WTC11 (cell line): ENCODE results near the gene SLC25A10. TPM values are rescaled to one million over a fixed set of nuclear protein-coding genes. Genes with fewer than 3 reads are reported as not detected.

ENCODE experiments used
- ATAC-seq: fragments of 200-7000 bp; cut with Tn5 transposase; 2 replicates; pipeline ENCODE4 v1.10.0; 2021; ENCODE audit warnings: mild to moderate bottlenecking, moderate library complexity
- CTCF ChIA-PET: fragments of 300-600 bp; sonication (Branson Sonifier 250); formaldehyde crosslinking; loops from one replicate; lab custom pipeline; 2021; ENCODE audit warnings: antibody characterized with exemption; lab: Charles Lee
- POLR2A ChIA-PET: fragments of 350-600 bp; sonication (Branson Sonifier 250); formaldehyde crosslinking; loops from one replicate; lab custom pipeline; 2021; ENCODE audit warnings: antibody characterized with exemption; lab: Charles Lee
- DNase-seq: peaks from one replicate; pipeline ENCODE4 v3.0.0; 2021; ENCODE audit warnings: low spot score
- H3K27ac Mint-ChIP-seq: 2 replicates; pipeline ENCODE4 v1.8.0; 2021; ENCODE audit warnings: mixed read lengths
- H3K27me3 Mint-ChIP-seq: 2 replicates; pipeline ENCODE4 v1.8.0; 2021; ENCODE audit warnings: low read depth, mild to moderate bottlenecking, moderate library complexity, mixed read lengths
- H3K36me3 Mint-ChIP-seq: 2 replicates; pipeline ENCODE4 v1.8.0; 2021; ENCODE audit warnings: mixed read lengths
- H3K4me1 Mint-ChIP-seq: 2 replicates; pipeline ENCODE4 v1.8.0; 2022; ENCODE audit warnings: mixed read lengths
- H3K4me3 Mint-ChIP-seq: 2 replicates; pipeline ENCODE4 v1.8.0; 2021; ENCODE audit warnings: mild to moderate bottlenecking, moderate library complexity, mixed read lengths
- H3K9me3 Mint-ChIP-seq: 2 replicates; pipeline ENCODE4 v1.8.0; 2021; ENCODE audit warnings: mixed read lengths
- AFF4 ChIP-seq: sonication (generic); formaldehyde crosslinking; IDR thresholded peaks from 2 replicates; pipeline ENCODE4 v1.8.1; 2023; ENCODE audit warnings: mild to moderate bottlenecking, missing genetic modification reagents, borderline replicate concordance
- AR ChIP-seq: fragments of 250-450 bp; sonication (Bioruptor Pico); IDR thresholded peaks from 2 replicates; pipeline ENCODE4 v1.9.0; 2021; ENCODE audit warnings: mild to moderate bottlenecking
- ATF1 ChIP-seq: sonication (generic); formaldehyde crosslinking; IDR thresholded peaks from 2 replicates; pipeline ENCODE4 v1.8.1; 2023; ENCODE audit warnings: mild to moderate bottlenecking, moderate library complexity, missing genetic modification reagents
- ATF2 ChIP-seq: sonication (generic); formaldehyde crosslinking; IDR thresholded peaks from 2 replicates; pipeline ENCODE4 v1.8.1; 2022; ENCODE audit warnings: low read depth, missing genetic modification reagents, borderline replicate concordance
- CDX4 ChIP-seq: fragments of 250-450 bp; sonication (Bioruptor Pico); IDR thresholded peaks from 2 replicates; pipeline ENCODE4 v1.9.0; 2021; ENCODE audit warnings: moderate library complexity, mild to moderate bottlenecking, inconsistent platforms, borderline replicate concordance
- CTCF ChIP-seq: fragments of 200-600 bp; IDR thresholded peaks from 2 replicates; pipeline ENCODE4 v1.8.0; 2022; ENCODE audit warnings: antibody characterized with exemption
- FOXP1 ChIP-seq: sonication (generic); formaldehyde crosslinking; IDR thresholded peaks from 2 replicates; pipeline ENCODE4 v1.8.0; 2022; ENCODE audit warnings: missing genetic modification reagents, mild to moderate bottlenecking, moderate library complexity, borderline replicate concordance
- HMGXB4 ChIP-seq: sonication (generic); formaldehyde crosslinking; IDR thresholded peaks from 2 replicates; pipeline ENCODE4 v1.8.1; 2023; ENCODE audit warnings: mild to moderate bottlenecking, moderate library complexity, missing genetic modification reagents
- IRF1 ChIP-seq: sonication (generic); formaldehyde crosslinking; IDR thresholded peaks from 2 replicates; pipeline ENCODE4 v1.8.0; 2023; ENCODE audit warnings: missing genetic modification reagents
- NFE2L1 ChIP-seq: sonication (generic); formaldehyde crosslinking; IDR thresholded peaks from 2 replicates; pipeline ENCODE4 v1.8.1; 2023; ENCODE audit warnings: missing genetic modification reagents
- OVOL2 ChIP-seq: fragments of 250-450 bp; sonication (Bioruptor Pico); IDR thresholded peaks from 2 replicates; pipeline ENCODE4 v1.9.0; 2021; ENCODE audit warnings: mild to moderate bottlenecking, borderline replicate concordance
- PRDM15 ChIP-seq: sonication (generic); formaldehyde crosslinking; IDR thresholded peaks from 2 replicates; pipeline ENCODE4 v1.8.0; 2022; ENCODE audit warnings: missing genetic modification reagents
- USF1 ChIP-seq: sonication (generic); formaldehyde crosslinking; IDR thresholded peaks from 2 replicates; pipeline ENCODE4 v1.8.0; 2022; ENCODE audit warnings: mild to moderate bottlenecking, missing genetic modification reagents
- ZMAT4 ChIP-seq: fragments of 250-450 bp; sonication (Bioruptor Pico); IDR thresholded peaks from 2 replicates; pipeline ENCODE4 v1.9.0; 2021; ENCODE audit warnings: mild to moderate bottlenecking
- ZNF121 ChIP-seq: sonication (generic); formaldehyde crosslinking; IDR thresholded peaks from 2 replicates; pipeline ENCODE4 v1.8.0; 2023; ENCODE audit warnings: missing genetic modification reagents
- ZNF671 ChIP-seq: fragments of 250-450 bp; sonication (Bioruptor Pico); IDR thresholded peaks from 2 replicates; pipeline ENCODE4 v1.8.0; 2021; ENCODE audit warnings: mild to moderate bottlenecking
- ZSCAN18 ChIP-seq: fragments of 250-450 bp; sonication (Bioruptor Pico); IDR thresholded peaks from 2 replicates; pipeline ENCODE4 v2.1.2; 2022; ENCODE audit warnings: mild to moderate bottlenecking, moderate library complexity
- total RNA-seq: library from RNA; stranded (reverse); gene quantifications from 3 replicates; pipeline ENCODE4 v1.2.3, GENCODE V29; 2021

SLC25A10 gene
- total RNA-seq, 1 experiment from 2014 or later: 38.7 TPM

GRCh38 chr17:81676906-81677305 is 35.2 kb upstream of the SLC25A10 start:
- Mint-ChIP-seq H3K4me3 (no peak overlapping the region), H3K9me3 (no peaks in the 10 kb centered on the region), H3K27ac (no peak overlapping the region), H3K27me3 (no peaks in the 10 kb centered on the region), H3K36me3 (peaks cover 28% of the 10 kb centered on the region), H3K4me1 (no peaks in the 10 kb centered on the region)
- DNase-seq (no peak), ATAC-seq (no peak)
- ChIA-PET CTCF (interaction anchor here (1.2 to 1.6 kb wide), 3 partner anchors 10 to 26 kb away, joined by 5 to 6 read pairs (median 5); partner anchors contain the start of genes CCDC137, MRPL12 and OXLD1), POLR2A (no interaction called here)
- no peak for TF ChIP-seq USF1 (CRISPR knock-in tag)
- no peak for TF ChIP-seq CDX4
- no peak for TF ChIP-seq ATF2
- no peak for TF ChIP-seq NFE2L1
- TF ChIP-seq IRF1 (CRISPR knock-in tag): no peak
- no peak for TF ChIP-seq FOXP1 (CRISPR knock-in tag)
- TF ChIP-seq OVOL2 (CRISPR knock-in tag): no peak
- no peak for TF ChIP-seq HMGXB4 (CRISPR knock-in tag)
- TF ChIP-seq AR (CRISPR knock-in tag): no peak
- no peak for TF ChIP-seq CTCF
- TF ChIP-seq ZNF671: no peak
- no peak for TF ChIP-seq ATF1
- TF ChIP-seq ZMAT4: no peak
- no peak for TF ChIP-seq PRDM15
- TF ChIP-seq ZNF121: no peak
- TF ChIP-seq ZSCAN18 (CRISPR knock-in tag): no peak
- TF ChIP-seq AFF4: no peak
